Panc1 (cell line): Measurements from ENCODE around the gene GOLGA6B. TPM values are rescaled to one million over a fixed set of nuclear protein-coding genes. Genes with fewer than 3 reads are reported as not detected.
"Not testable (repeated sequence)": the region's sequence is repeated elsewhere in the genome, so short reads cannot be mapped to it uniquely, and the experiment has no call there.

Experiments used
- ATAC-seq: fragments of 200-7000 bp; cut with Tn5 transposase; 2 replicates; pipeline ENCODE4 v1.9.1; 2020; ENCODE audit warnings: mild to moderate bottlenecking, moderate library complexity
- BruUV-seq: library from RNA; stranded (reverse); fragments of 400-500 nt; replicated peaks from 2 replicates; lab custom pipeline; 2021; lab: Mats Ljungman, UMichigan
- CTCF ChIA-PET: fragments of 300-600 bp; sonication (Branson Sonifier 250); formaldehyde crosslinking; loops from one replicate; lab custom pipeline; 2022; ENCODE audit warnings: antibody characterized with exemption; lab: Charles Lee
- POLR2A ChIA-PET: fragments of 300-600 bp; sonication (Branson Sonifier 250); formaldehyde crosslinking; loops from one replicate; lab custom pipeline; 2022; ENCODE audit warnings: antibody characterized with exemption; lab: Charles Lee
- DNase-seq: peaks from one replicate; pipeline ENCODE4 v3.0.0-alpha.2; 2010; ENCODE audit warnings: low read depth, low spot score
- H3K27ac ChIP-seq: 2 replicates; pipeline ENCODE4 v1.5.1; 2011; ENCODE audit warnings: mild to moderate bottlenecking, low read length, inconsistent platforms
- H3K27me3 ChIP-seq: fragments of 200-500 bp; sonication (Bioruptor generic); 2 replicates; pipeline ENCODE4 v1.6.0; 2014; ENCODE audit warnings: low read length, inconsistent platforms; ENCODE audit not compliant: control insufficient read depth, insufficient read depth
- H3K36me3 ChIP-seq: fragments of 200-500 bp; sonication (Bioruptor generic); 2 replicates; pipeline ENCODE4 v1.5.1; 2014; ENCODE audit warnings: inconsistent platforms, mild to moderate bottlenecking, low read length, moderate library complexity; ENCODE audit not compliant: control insufficient read depth, insufficient read depth
- H3K4me1 ChIP-seq: 2 replicates; pipeline ENCODE4 v1.5.1; 2011; ENCODE audit warnings: inconsistent platforms, mild to moderate bottlenecking, low read length, moderate library complexity; ENCODE audit not compliant: control insufficient read depth, insufficient read depth
- H3K4me3 ChIP-seq, 2 experiments: 2 replicates each; pipeline ENCODE4 v1.5.1; 2011 to 2012; ENCODE audit warnings: low read depth in 2 of 2, low read length in 2 of 2, mild to moderate bottlenecking in 2 of 2, inconsistent platforms in 1 of 2, moderate library complexity in 1 of 2
- H3K9me3 ChIP-seq: fragments of 200-500 bp; sonication (Bioruptor generic); 2 replicates; pipeline ENCODE4 v1.5.1; 2014; ENCODE audit warnings: low read depth, mild to moderate bottlenecking, inconsistent platforms, low read length, moderate library complexity; ENCODE audit not compliant: control insufficient read depth, insufficient read depth
- POLR2AphosphoS5 ChIP-seq: IDR thresholded peaks from 2 replicates; pipeline ENCODE4 v1.6.1; 2012; ENCODE audit warnings: mild to moderate bottlenecking, low read depth, low read length, moderate library complexity
- SIN3A ChIP-seq: IDR thresholded peaks from 2 replicates; pipeline ENCODE4 v1.6.1; 2012; ENCODE audit warnings: low read depth, mild to moderate bottlenecking, low read length, moderate library complexity, borderline replicate concordance; ENCODE audit not compliant: insufficient read depth
- in situ Hi-C: cut with HindIII; loops from 2 replicates; pipeline ENCODE4 v1.10.0; 2016; ENCODE audit warnings: low sequenced_read_pairs, low pct_unique_long_range_greater_than_20kb
- intact Hi-C: fragments of 100-400 bp; cut with micrococcal nuclease; formaldehyde crosslinking; loops from one replicate; pipeline ENCODE4 v1.10.0; 2022; ENCODE audit not compliant: unreplicated experiment
- total RNA-seq: library from RNA; stranded (reverse); gene quantifications from one replicate; pipeline ENCODE4 v1.2.1, GENCODE V29; 2021; ENCODE audit not compliant: unreplicated experiment
- TF ChIP-seq, protein P1 (sequence below): fragments of 450-650 bp; IDR thresholded peaks from 2 replicates; pipeline ENCODE4 v1.5.1; 2017; ENCODE audit warnings: mild to moderate bottlenecking
- TF ChIP-seq, protein P2 (sequence below), 2 experiments: IDR thresholded peaks; 2 replicates each; pipeline ENCODE4 v1.6.1; 2011 to 2012; ENCODE audit warnings: low read depth in 2 of 2, control low read depth in 1 of 2, low read length in 1 of 2, mild to moderate bottlenecking in 1 of 2, moderate library complexity in 1 of 2; ENCODE audit not compliant: insufficient read depth in 1 of 2

GOLGA6B gene
- total RNA-seq, 1 experiment from 2014 or later = not detected

DNA sequence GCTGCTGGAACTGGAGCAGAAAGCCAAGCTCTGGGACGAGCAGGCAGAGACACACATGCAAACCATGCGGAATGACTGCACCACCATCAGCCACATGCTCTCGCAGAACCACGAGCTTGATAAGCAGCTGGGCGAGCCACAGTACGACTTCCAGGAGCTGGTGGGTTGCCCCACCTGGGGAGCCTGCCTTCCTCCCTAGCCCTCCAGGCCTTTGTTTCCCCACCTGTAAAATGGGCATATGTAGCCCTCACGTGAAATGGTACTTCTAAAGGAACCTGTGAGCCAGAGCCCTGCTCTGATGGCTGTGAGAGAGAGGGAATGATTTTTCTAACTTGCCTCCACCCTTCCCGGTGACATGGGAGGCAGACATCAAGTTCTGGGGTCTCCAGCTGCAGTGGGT lies 44.6 kb upstream of the GOLGA6B start:
- POLR2A ChIA-PET = interaction anchor here (0.6 kb wide), 1 partner anchor 234 kb away, joined by 3 read pairs; the partner anchor contains the start of gene HEXA
- H3K4me3 ChIP-seq = no peak overlapping the region
- H3K27ac ChIP-seq = no peak overlapping the region
- TF ChIP-seq POLR2AphosphoS5 = no peak
- TF ChIP-seq, protein P1, sequence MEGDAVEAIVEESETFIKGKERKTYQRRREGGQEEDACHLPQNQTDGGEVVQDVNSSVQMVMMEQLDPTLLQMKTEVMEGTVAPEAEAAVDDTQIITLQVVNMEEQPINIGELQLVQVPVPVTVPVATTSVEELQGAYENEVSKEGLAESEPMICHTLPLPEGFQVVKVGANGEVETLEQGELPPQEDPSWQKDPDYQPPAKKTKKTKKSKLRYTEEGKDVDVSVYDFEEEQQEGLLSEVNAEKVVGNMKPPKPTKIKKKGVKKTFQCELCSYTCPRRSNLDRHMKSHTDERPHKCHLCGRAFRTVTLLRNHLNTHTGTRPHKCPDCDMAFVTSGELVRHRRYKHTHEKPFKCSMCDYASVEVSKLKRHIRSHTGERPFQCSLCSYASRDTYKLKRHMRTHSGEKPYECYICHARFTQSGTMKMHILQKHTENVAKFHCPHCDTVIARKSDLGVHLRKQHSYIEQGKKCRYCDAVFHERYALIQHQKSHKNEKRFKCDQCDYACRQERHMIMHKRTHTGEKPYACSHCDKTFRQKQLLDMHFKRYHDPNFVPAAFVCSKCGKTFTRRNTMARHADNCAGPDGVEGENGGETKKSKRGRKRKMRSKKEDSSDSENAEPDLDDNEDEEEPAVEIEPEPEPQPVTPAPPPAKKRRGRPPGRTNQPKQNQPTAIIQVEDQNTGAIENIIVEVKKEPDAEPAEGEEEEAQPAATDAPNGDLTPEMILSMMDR = no peak
- TF ChIP-seq, protein P2, sequence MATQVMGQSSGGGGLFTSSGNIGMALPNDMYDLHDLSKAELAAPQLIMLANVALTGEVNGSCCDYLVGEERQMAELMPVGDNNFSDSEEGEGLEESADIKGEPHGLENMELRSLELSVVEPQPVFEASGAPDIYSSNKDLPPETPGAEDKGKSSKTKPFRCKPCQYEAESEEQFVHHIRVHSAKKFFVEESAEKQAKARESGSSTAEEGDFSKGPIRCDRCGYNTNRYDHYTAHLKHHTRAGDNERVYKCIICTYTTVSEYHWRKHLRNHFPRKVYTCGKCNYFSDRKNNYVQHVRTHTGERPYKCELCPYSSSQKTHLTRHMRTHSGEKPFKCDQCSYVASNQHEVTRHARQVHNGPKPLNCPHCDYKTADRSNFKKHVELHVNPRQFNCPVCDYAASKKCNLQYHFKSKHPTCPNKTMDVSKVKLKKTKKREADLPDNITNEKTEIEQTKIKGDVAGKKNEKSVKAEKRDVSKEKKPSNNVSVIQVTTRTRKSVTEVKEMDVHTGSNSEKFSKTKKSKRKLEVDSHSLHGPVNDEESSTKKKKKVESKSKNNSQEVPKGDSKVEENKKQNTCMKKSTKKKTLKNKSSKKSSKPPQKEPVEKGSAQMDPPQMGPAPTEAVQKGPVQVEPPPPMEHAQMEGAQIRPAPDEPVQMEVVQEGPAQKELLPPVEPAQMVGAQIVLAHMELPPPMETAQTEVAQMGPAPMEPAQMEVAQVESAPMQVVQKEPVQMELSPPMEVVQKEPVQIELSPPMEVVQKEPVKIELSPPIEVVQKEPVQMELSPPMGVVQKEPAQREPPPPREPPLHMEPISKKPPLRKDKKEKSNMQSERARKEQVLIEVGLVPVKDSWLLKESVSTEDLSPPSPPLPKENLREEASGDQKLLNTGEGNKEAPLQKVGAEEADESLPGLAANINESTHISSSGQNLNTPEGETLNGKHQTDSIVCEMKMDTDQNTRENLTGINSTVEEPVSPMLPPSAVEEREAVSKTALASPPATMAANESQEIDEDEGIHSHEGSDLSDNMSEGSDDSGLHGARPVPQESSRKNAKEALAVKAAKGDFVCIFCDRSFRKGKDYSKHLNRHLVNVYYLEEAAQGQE (IDR thresholded peaks at IDR 0.05; ENCODE audit: insufficient read depth in 1 of 2, low read depth in 2 of 2, low read length in 1 of 2) = no peak
- TF ChIP-seq SIN3A = no peak
- no peak for DNase-seq
- BruUV-seq = no TSS peak
- H3K36me3 ChIP-seq = no peaks in the 10 kb centered on the region
- H3K9me3 ChIP-seq = no peaks in the 10 kb centered on the region
- CTCF ChIA-PET = no interaction called here
- no peaks in the 10 kb centered on the region for H3K27me3 ChIP-seq
- in situ Hi-C loops (no loop called here), intact Hi-C loops (no loop called here)
- no peaks in the 10 kb centered on the region for H3K4me1 ChIP-seq
- 0 out of 2 replicates have a peak, but pooled peaks have one; percentile 34 for ATAC-seq

DNA sequence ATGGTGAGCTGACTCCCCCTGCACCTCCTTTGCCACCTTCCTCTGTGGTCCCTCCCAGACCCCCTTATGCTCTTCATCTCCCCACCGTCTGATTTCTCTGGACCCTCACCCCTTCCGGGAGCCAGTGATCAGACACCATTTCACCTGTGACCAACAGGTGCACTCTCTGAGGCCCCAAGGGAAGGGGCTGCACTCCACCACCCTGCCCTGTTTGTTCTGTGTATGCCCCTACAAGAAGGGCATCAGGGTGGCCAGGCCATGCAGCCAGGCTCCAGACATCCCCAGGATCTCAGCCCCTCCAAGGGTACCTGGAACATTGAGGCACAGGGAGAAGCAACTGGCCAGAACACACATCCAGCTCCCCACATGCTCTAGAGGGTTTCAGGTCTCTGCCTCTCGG lies 42.2 kb upstream of the GOLGA6B start:
- H3K27ac ChIP-seq, in situ Hi-C loops, H3K4me1 ChIP-seq, H3K4me3 ChIP-seq, H3K9me3 ChIP-seq, DNase-seq, intact Hi-C loops, POLR2A ChIA-PET, BruUV-seq, CTCF ChIA-PET, ATAC-seq, H3K36me3 ChIP-seq, H3K27me3 ChIP-seq: not testable (repeated sequence)

DNA sequence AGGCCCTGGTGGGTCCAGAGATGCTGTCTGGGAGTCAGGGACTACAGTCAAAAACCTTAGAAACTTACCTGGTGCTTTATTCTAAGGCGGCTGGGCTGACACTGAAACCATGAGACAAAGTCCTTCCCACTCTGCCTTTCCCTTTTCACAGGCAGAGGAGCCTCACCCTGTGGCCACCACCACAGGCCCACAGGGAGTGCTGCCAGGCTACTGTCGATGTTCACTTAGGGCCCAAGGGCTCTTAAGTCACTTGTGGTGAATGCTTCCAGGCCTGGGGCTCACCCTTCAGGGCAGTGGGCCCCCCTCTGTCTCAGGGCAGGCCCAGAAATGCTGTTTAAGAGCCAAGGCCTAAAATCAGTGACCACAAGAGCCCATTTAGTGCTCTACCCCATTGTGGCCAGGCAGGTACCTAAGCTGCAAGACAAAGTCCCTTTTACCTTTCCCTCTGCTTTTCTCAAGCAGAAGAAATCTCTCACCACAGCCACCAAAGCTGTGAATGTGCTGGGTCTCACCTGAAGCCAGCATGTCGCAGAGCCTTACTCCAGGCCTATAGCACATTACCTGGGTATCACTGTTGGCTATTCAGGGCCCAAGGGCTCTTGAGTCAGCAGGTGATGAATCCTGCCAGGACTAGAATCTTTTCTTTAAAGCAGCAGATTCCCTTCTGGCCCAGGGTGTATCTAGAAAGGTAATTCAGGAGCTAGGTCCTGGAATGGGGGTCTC lies 39.5 kb upstream of the GOLGA6B start:
- H3K4me1 ChIP-seq = no peaks in the 10 kb centered on the region
- ChIA-PET CTCF (no interaction called here), POLR2A (no interaction called here)
- H3K27ac ChIP-seq = no peak overlapping the region
- H3K4me3 ChIP-seq = no peak overlapping the region
- ATAC-seq (no peak), DNase-seq (no peak)
- no peaks in the 10 kb centered on the region for H3K9me3 ChIP-seq
- intact Hi-C loops = no loop called here
- in situ Hi-C loops = no loop called here
- no TSS peak for BruUV-seq
- no peaks in the 10 kb centered on the region for H3K36me3 ChIP-seq
- TF ChIP-seq, protein P2 (IDR thresholded peaks at IDR 0.05; ENCODE audit: insufficient read depth in 1 of 2, low read depth in 2 of 2, low read length in 1 of 2) = no peak
- no peak for TF ChIP-seq SIN3A
- TF ChIP-seq, protein P1 = no peak
- TF ChIP-seq POLR2AphosphoS5 = no peak
- H3K27me3 ChIP-seq = no peaks in the 10 kb centered on the region
